HG02840 (cell line): ENCODE data around the gene RGL3.
"Not testable (repeated sequence)": the region's sequence is repeated elsewhere in the genome, so short reads cannot be mapped to it uniquely, and the experiment has no call there.

Experiments
- ATAC-seq: cut with Tn5 transposase; IDR thresholded peaks from one replicate; pipeline ENCODE4 v1.9.1; 2021; ENCODE audit warnings: mild to moderate bottlenecking, moderate library complexity, moderate number of reproducible peaks; ENCODE audit not compliant: unreplicated experiment, low FRiP score

The RGL3 gene, protein sequence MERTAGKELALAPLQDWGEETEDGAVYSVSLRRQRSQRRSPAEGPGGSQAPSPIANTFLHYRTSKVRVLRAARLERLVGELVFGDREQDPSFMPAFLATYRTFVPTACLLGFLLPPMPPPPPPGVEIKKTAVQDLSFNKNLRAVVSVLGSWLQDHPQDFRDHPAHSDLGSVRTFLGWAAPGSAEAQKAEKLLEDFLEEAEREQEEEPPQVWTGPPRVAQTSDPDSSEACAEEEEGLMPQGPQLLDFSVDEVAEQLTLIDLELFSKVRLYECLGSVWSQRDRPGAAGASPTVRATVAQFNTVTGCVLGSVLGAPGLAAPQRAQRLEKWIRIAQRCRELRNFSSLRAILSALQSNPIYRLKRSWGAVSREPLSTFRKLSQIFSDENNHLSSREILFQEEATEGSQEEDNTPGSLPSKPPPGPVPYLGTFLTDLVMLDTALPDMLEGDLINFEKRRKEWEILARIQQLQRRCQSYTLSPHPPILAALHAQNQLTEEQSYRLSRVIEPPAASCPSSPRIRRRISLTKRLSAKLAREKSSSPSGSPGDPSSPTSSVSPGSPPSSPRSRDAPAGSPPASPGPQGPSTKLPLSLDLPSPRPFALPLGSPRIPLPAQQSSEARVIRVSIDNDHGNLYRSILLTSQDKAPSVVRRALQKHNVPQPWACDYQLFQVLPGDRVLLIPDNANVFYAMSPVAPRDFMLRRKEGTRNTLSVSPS

DNA sequence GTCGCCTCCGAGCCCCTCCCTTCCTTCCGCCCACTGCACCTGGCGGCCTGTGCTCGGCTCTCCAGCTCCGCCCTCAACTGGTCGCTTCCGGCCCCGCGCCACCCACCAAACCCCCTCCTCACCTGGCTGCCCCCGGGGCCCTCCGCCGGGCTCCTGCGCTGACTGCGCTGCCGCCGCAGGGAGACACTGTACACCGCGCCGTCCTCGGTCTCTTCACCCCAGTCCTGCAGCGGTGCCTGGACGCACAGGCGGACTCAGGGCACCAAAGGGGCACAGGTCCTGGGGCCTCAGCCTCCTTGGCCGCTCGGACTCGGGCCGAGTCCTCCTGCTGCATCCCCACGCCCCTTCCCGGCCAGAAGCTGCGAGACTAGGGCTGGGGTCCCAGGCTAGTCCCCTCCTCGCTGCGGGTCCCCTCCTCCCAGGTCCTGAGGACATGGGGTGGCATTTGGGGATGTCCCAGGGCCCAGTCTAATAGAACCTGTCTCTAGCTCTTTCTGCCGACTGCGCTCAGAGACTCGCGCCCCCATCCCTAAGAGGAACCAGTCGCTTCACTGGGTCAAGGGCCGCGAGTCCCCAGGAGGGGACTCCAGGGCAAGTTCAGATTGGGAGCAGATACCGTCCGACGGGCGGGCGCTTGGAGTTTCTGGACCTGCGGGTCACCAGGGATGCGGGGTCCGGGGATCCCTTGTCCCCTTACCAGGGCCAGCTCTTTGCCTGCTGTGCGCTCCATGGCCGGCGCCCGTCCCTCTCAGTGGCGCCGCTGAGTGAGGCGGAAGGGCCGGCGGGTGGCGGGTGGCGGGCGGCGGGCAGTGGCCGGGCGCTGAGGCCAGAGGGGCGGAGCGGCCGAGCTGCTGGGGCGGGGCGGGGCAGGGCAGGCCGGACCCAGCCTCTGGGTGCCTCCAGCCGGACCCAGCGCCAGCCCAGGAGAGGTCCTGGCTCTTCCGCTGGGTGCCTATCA, at the start of gene RGL3:
TSS of gene RGL3 (minus strand) at position 766 of the 958 bp plus-strand sequence. CDS start at position 730, 36 bp downstream.
- no peak for ATAC-seq

DNA sequence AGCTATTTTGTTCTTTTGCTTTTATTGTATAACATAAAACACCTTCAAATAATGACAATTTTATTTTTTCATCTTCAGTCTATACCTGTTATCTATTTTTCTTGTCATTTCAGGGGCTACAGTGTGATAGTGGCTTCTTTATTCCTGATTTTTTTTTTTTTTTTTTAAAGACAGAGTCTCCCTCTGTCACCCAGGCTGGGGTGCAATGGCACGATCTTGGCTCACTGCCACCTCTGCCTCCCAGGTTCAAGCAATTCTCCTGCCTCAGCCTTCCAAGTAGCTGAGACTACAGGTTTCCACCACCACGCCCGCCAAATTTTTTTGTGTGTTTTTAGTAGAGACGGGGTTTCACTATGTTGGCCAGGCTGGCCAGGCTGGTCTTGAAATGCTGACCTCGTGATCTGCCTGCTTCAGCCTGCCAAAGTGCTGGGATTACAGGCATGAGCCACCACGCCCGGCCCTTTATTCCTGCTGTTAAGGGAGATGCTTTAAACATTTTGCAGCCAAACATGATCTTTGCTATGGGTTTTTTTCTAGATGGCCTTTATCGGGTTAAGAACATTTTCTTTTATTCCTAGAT, 49.2 kb upstream of the RGL3 start:
- not testable (repeated sequence) for ATAC-seq

DNA sequence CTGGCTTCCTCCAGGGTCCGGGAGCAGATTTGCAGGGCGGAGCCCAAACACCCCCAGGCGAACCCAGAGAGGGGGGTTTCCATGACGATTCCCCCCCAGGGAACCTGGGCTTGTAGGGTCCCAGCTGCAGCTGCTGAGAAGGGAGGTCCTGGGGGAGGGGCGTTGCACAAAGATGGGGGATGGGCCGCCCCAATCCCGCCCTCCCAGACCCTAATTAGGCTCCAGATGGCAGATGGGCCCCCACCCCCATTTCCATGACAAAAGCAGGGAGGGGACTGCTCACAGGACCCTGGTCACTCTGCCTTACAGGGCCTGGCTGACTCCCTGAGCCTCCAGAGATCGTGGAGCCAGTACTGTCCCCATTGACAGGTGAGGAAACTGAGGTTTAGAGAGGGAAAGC, 46.5 kb upstream of the RGL3 start:
- ATAC-seq, result no peak

DNA sequence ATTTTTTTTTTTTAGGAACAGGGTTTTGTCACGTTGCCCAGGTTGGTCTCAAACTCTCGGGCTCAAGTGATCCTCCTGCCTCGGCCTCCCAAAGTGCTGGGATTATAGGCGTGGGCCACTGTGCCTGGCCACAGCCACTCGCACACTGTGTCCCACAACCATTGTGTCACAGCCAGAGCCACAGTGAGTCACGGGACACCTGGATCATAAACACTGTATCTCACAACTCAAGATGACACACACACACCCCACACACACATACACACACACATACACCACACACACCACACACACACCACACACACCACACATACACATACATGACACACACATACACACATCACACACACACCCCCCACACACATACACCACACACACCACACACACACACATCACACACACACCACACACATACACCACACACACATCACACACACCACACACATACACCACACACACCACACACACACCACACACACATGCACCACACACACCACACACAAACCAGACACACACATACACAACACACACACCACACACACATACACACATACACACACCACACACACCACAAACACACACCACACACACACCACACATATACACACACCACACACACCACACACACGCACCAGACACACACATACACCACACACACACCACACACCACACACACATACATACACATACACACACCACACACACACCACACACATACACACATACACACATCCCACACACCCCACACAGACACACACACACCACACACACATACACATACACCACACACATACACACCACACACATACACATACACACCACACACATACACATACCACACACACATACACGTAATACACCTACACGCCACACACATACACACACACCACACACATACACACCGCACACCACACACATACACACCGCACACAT, 45.5 kb upstream of the RGL3 start:
- ATAC-seq, result no peak

DNA sequence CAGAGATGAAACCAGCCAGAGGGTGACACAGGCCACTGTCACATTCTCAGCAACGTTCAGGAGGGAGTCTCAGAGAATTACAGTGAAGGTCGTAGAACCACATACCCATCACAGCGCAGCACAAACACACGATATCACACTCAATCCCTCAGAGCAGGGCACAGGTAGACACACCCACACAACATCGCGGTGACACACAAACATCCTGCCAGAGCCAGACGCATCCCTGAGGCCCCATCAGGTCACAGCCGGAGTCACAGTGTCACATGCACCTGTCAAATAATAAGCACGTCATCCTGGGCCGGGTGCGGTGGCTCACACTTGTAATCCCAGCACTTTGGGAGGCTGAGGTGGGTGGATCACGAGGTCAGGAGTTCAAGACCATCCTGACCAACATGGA, 44.3 kb upstream of the RGL3 start:
- no peak for ATAC-seq

DNA sequence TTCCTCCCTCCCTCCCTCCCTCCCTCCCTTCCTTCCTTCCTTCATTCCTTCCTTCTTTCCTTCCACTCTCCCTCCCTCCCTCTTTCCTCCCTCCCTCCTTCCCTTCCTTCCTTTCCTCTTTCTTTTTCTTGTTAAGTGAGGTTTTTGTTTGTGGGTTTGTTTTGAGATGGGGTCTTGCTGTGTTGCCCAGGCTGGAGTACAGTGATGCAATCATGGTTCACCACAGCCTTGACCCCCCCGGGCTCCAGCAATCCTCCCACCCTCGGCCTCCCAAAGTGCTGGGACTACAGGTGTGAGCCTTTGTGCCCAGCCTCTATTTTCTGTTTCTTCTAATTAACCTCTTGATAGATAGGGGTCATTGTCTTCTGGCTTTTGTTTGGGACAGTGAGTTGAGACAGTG, 42.3 kb upstream of the RGL3 start:
- ATAC-seq, result no peak

DNA sequence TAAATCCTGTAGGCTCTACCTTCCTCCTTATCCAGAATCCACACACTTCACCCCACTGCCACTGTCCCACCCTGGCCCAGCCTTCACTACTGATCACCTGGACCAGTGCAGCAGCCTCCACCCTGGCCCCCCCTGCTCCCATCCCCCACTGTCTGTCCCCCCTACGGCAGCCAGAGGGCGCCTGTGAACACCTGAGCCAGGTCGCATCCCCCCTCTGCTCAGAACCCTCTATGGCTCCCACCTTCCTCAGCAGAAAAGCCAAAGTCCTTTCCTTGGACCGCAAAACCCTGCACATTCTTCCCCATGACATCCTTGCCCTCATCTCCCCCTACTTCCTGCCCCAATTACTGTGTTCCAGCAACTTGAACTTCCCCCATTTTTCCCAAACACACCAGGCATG, 41.1 kb upstream of the RGL3 start:
- ATAC-seq, result no peak

DNA sequence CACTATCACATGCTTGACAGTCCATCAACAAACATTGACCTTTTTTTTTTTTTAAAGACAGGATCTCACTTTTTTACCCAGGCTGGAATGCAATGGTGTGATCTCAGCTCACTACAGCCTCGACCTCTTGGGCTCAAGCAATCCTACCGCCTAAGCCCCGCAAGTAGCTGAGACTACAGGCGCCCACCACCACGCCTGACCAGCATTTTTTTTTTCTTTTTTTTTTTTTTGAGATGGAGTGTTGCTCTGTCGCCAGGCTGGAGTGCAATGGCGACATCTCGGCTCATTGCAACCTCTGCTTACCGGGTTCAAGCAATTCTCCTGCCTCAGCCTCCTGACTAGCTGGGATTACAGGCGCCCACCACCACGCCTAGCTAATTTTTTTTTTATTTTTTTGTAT, 39.8 kb upstream of the RGL3 start:
- not testable (repeated sequence) for ATAC-seq

DNA sequence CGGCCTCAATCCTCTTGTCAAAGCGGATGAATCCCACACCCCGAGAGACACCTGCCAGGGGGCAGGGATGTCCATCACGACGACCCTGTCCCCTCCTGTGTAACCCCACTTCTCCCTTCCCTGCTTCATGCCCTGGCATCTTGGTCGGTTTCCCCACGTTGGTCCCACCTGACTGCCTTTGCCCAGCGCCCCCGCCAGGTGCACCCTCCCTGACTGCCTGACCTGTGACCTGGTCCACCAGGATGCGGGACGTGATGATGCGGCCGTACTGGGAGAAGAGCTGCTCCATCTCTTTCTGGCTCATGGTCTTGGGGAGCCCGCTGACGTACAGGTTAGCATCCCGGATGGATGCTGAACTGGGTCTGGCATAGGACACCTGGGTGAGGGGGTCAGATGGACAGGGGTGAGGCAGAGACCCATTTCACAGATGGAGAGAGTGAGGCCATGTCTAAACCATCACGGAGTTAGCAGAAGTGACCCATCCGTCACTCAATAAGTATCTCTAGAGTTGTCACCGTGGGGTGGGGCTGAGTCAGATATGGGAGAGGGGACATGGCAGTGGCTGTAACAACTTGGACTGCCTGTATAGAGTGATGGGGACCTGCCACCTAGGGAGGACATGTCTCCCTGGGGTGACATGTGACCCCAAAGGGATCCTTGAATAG, 39.3 kb upstream of the RGL3 start:
- no peak for ATAC-seq

DNA sequence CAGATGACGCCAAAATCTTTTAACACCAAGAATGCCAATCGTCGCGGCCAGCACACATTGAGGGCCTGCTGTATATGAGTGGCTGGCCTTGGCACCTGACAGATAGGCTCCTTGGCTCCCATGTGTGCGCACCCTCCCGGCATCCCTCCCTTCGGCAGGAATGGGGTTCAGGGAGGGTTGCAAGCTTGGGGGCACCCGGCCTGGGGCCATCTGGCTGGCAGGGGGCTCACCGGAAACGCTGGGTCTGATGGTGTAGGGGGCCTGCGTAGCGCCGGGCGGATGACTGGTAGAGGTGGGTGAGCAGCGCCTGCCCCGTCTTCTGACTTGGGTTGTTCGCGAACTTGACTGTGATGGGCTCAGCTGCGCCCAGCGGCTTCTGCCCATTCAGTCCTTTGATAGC, 38.7 kb upstream of the RGL3 start:
- no peak for ATAC-seq

DNA sequence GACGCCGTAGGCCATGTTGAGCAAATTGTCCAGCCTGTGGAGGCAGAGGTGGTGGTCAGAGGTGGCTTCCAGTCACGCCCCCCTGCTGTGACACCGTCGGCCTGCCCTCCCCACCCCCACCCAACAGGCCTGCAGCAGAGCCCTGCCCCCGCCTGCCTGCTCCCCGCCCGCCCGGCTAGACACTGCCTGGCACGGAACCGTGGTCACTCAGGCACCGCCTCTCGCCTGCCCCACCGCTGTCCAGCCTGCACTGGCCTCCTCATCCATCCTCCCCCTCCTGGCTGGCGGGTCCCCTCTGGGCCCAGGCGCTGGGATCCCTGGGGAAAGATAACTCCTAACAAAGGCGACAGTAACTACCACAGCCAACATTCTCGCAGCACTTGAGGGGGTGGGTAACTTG, 38.0 kb upstream of the RGL3 start:
- ATAC-seq, result no peak

DNA sequence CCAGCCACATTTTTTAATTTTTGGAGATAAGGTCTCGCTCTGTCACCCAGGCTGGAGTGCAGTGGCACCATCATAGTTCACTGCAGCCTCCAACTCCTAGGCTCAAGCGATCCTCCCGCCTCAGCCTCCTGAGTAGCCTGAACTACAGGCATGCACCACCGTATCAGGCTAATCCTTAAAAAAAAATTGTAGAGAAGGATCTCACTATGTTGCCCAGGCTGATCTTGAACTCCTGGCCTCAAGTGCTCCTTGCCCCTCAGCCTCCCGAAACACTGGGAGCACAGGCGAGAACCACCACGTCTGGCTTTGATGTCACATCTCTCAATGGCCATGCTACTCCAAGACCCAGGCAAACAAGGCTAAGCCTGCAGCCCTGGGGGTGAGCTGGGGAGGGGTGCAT, 37.5 kb upstream of the RGL3 start:
- no peak for ATAC-seq

DNA sequence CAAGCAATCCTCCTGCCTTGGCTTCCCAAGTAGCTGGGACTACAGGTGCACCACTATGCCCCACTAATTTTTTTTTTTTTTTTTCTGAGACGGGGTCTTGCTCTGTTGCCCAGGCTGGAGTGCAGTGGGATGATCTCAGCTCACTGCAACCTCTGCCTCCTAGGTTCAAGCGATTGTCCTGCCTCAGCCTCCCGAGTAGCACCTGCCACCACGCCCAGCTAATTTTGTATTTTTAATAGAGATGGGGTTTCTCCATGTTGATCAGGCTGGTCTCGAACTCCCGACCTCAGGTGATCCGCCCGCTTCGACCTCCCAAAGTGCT, 36.1 kb upstream of the RGL3 start:
- not testable (repeated sequence) for ATAC-seq

DNA sequence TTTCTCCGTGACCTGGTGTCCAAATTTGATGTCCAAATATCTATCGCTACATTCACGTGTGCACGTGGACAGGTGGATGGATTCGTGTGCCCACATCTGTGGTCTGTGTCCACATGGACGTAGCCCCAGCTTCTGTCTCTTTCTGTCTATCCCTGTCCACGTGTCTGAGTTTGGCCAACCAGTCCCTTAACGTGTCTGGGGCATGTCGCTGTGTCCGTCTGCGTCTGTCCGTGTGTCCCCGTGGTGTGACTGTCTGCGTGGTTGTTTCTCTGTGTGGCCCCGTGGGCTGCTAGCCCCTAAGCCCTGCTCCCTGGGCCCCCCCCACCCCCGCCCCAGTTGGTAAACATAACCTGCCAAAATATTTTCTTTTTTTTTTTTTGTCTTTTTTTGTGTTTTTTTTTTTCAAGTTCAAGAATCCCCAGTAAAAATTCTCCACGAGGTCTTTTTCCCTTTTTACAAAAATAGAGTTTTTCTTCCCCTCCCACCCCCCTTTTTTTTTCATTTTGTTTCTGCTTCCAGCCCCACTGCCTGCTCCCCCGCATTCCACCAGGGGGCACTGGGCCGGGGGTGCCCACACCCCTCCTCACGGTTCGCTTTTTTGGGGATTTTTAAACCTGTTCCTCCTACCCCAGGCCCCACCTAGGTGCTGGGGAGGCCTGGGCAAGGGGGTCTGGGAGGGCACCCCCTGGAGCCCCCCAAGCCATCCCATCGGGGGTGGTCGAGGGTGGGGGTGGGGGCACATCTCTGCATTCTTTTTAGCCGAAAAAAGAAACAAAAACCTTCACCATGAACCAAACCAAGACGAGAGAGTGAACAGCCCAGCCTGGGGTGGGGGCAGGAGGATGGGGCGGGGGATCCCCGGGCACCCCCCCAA, 34.6 kb upstream of the RGL3 start:
- ATAC-seq, result no peak

DNA sequence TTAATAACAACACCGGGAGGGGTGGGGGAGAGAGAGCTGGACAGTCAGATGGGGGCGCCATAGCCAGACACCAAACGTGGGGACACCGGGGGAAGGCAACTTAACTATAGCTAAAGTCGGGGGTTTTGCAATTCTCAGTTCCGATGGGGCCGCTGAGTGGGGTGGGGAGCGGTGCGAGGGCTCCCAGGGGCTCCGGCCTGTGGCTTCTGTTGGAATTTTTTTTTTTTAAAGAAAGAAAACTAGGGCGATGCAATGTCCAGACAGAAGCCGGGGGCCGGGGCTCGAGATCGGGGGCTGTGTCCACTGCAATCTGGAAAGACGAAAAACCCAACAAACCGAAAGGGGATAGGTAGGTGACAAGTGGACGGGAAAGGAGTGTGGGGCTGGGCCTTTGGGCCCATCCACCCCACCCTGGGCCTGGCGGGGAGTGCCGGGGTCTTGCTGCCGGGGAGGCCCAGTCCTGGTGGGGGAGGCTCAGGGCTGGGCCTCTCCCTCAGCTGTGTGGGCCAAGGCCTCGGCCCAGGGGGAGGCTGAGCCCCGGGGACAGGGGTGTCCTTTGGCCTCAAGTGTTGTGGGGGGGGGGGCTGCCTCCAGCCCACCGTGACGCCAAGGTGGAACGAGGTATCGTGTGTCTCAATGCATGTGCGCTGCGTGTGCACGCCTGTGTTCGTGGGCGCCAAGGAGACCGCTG, 33.7 kb upstream of the RGL3 start:
- ATAC-seq, result no peak

DNA sequence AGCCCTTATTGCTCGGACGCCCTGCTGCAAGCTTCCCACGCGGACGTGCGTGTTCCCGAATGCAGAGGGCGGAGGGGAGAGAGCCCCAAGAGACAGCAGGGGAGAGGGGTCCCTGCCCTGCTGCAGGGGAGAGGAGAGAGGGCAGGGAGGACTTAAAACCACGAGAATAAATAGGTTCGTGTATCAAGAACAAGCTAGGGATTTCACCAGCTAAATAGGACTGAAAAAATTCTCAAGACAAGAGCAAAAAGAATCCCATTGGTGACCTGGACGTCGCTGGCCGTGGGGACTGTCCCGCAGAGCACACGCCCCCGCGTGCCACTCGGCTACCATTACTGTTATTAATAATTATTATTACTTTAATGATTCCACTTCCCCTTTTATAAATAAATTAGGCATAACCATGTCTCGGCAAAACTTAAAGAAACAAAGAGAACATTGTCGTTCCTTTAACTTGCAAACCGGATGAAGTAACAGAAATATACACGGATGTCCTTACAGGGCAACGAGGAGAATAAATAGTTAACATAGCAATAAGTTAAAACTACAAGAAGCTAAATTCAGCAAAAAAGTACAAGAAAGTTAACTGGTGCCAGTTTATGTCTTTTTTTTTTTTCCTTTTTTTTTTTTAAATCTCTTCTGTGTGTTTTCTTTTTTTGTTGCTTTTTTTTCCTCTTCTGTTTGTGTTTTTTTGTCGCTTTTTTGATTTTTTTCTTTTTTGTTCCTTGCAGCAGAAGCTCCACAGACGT, 32.9 kb upstream of the RGL3 start:
- ATAC-seq, result no peak

DNA sequence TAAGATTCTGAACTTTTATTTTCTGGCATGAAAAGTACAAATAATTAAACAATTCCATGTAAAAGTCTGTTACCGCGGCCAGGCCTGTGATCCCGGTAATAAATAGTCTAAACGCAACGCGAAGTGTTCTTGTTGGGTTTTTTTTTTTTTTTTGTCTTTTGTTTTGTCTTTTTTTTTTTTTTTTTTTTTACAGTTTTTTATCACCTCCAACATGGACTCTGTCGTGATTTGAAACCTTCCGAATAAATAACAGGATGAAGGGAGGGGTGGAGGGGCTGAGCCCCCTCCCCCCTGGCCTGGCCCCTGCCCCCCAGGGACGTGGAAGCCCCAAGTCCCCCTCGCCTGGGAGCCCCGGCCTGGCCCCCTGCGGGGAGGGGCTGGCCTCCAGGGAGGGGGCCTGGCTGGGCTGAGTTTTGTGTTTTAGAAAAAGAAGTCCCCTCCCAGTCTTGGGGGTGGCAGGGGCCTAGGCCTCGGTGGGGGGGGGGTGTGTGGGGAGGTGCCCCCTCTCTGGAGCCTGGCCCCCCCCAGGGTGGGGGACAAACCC, 32.3 kb upstream of the RGL3 start:
- no peak for ATAC-seq
